CD4-positive, alpha-beta T cell treated with Interleukin-21 for 1 hour (primary cell): ENCODE measurements around the gene PZP.

Experiments
- DNase-seq: peaks from one replicate; pipeline ENCODE4 v3.0.0-alpha.2; 2020

PZP gene

GRCh38 chr12:9122091-9122609 lies 86.0 kb downstream of the PZP start:
- DNase-seq = no peak

GRCh38 chr12:9120487-9121184 lies 87.6 kb downstream of the PZP start:
- DNase-seq = no peak

- DNase-seq = peak; percentile 34
Observed at GRCh38 chr12:9118158-9118557, 90.0 kb downstream of the PZP start.

- no peak for DNase-seq
Observed at GRCh38 chr12:9115731-9116559, 92.2 kb downstream of the PZP start, which contains the start of gene A2M. Gene A2M (minus strand): TSS chr12:9115919. CDS start chr12:9115849, 70 bp downstream.

GRCh38 chr12:9114946-9115345 lies 93.2 kb downstream of the PZP start:
- no peak for DNase-seq

GRCh38 chr12:9113987-9114309 lies 94.2 kb downstream of the PZP start:
- DNase-seq = no peak

- no peak for DNase-seq
Observed at GRCh38 chr12:9113296-9113986, 94.8 kb downstream of the PZP start.

GRCh38 chr12:9112076-9112853 lies 95.9 kb downstream of the PZP start:
- no peak for DNase-seq

GRCh38 chr12:9111525-9111924 lies 96.7 kb downstream of the PZP start:
- DNase-seq = no peak

- no peak for DNase-seq
Observed at GRCh38 chr12:9109737-9110491, 98.3 kb downstream of the PZP start.

GRCh38 chr12:9109213-9109522 lies 99.0 kb downstream of the PZP start:
- no peak for DNase-seq

GRCh38 chr12:9108504-9109212 lies 99.5 kb downstream of the PZP start:
- no peak for DNase-seq

GRCh38 chr12:9107542-9107873 lies 100.7 kb downstream of the PZP start:
- DNase-seq = no peak

- no peak for DNase-seq
Observed at GRCh38 chr12:9106610-9107541, 101.3 kb downstream of the PZP start.

GRCh38 chr12:9106067-9106466 lies 102.1 kb downstream of the PZP start:
- DNase-seq = no peak

- DNase-seq = no peak
Observed at GRCh38 chr12:9104767-9105423, 103.3 kb downstream of the PZP start.

- no peak for DNase-seq
Observed at GRCh38 chr12:9104087-9104486, 104.1 kb downstream of the PZP start.

GRCh38 chr12:9103050-9103849 lies 104.9 kb downstream of the PZP start:
- no peak for DNase-seq
